ENCODE data around the gene EXOC6. TPM values are rescaled to one million over a fixed set of nuclear protein-coding genes. Genes with fewer than 3 reads are reported as not detected.

The EXOC6 gene
- total and polyA plus RNA-seq, 9 donors, result 6.2 to 12.8 (median 9.7) TPM

DNA sequence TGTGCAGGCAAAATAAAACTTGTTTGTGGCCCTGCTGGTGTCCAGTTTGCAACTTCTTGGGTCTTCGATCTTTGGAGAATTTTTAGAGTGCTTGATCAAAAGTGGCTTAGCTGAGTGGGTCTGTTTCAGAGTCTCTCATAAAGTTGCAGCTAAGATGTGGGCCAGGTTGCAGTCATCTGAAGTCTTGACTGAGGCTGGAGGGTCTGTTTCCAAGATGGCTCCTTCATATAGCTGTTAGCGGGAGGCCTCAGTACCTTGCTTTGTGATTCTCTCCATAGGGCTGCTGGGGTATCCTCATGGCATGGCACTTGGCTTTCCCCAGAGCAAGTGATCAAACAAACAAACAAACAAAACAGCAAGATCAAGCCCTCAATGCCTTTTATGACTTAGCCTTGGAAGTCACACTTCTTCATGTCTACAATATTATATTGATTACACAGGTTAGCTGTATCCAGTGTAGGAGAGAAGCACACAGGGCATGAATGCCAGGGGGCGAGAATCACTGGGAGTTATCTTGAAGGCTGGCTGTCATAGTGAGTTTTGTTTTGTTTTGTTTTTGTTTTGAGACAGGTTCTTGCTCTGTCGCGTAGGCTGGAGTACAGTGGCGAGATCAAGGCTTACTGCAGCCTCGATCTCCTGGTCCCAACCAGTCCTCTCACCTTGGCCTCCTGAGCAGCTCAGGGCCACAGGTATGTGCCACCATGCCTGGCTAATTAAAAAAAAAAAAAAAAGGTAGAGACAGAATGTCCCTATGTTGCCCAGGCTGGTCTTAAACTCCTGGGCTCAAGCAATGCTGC, 235.6 kb downstream of the EXOC6 start:
- Histone ChIP-seq H3K27me3 (no peaks in the 10 kb centered on the region), H3K27ac (no peak overlapping the region), H3K36me3 (no peaks in the 10 kb centered on the region), H3K9me3 (no peaks in the 10 kb centered on the region), H3K4me3 (no peak overlapping the region), H3K4me1 (ENCODE audit: insufficient read depth) (no peaks in the 10 kb centered on the region)
- 81 to 90% (median 83%) methylated on average over 7 of the region's 7 CpGs for WGBS, 3 donors
- intact Hi-C loops (cut with DNase I), result loop anchor here in 3 of 4 donors (5.0 to 10.0 kb wide), 3 partner anchors 201 to 271 kb away; no protein-coding TSS in a partner anchor
- DNase-seq, result no peak
- no peak for TF ChIP-seq EP300 (IDR thresholded peaks at IDR 0.05)
- TF ChIP-seq CTCF (IDR thresholded peaks at IDR 0.05), result no peak
- TF ChIP-seq POLR2A (IDR thresholded peaks at IDR 0.05), result no peak

GRCh38 chr10:93085272-93085859, 237.0 kb downstream of the EXOC6 start:
- no peak overlapping the region for H3K27ac ChIP-seq
- DNase-seq, result no peak
- H3K36me3 ChIP-seq, result no peaks in the 10 kb centered on the region
- 69 to 73% (median 72%) methylated on average over 4 of the region's 4 CpGs for WGBS, 3 donors
- intact Hi-C loops (cut with DNase I), result loop anchor here in 2 of 4 donors (10.0 kb wide), 2 partner anchors 199 to 269 kb away; no protein-coding TSS in a partner anchor
- H3K4me1 ChIP-seq (ENCODE audit: insufficient read depth), result no peaks in the 10 kb centered on the region
- H3K4me3 ChIP-seq, result no peak overlapping the region
- H3K27me3 ChIP-seq, result no peaks in the 10 kb centered on the region
- no peaks in the 10 kb centered on the region for H3K9me3 ChIP-seq
- TF ChIP-seq CTCF (IDR thresholded peaks at IDR 0.05) (no peak), POLR2A (IDR thresholded peaks at IDR 0.05) (no peak)

GRCh38 chr10:93086289-93086688, 238.0 kb downstream of the EXOC6 start:
- DNase-seq, result no peak
- H3K4me3 ChIP-seq, result no peak overlapping the region
- intact Hi-C loops (cut with DNase I), result loop anchor here in 2 of 4 donors (10.0 kb wide), 2 partner anchors 199 to 269 kb away; no protein-coding TSS in a partner anchor
- 93% methylated on average over 6 of the region's 6 CpGs for WGBS, 3 donors
- TF ChIP-seq CTCF (IDR thresholded peaks at IDR 0.05), result no peak
- no peak for TF ChIP-seq EP300 (IDR thresholded peaks at IDR 0.05)
- no peak for TF ChIP-seq POLR2A (IDR thresholded peaks at IDR 0.05)
- H3K9me3 ChIP-seq, result no peaks in the 10 kb centered on the region
- H3K27me3 ChIP-seq, result no peaks in the 10 kb centered on the region
- H3K27ac ChIP-seq, result no peak overlapping the region
- H3K36me3 ChIP-seq, result no peaks in the 10 kb centered on the region
- H3K4me1 ChIP-seq (ENCODE audit: insufficient read depth), result no peaks in the 10 kb centered on the region

- Histone ChIP-seq H3K4me3 (no peak overlapping the region), H3K36me3 (no peaks in the 10 kb centered on the region), H3K27me3 (no peaks in the 10 kb centered on the region), H3K27ac (no peak overlapping the region), H3K9me3 (no peaks in the 10 kb centered on the region), H3K4me1 (ENCODE audit: insufficient read depth) (no peaks in the 10 kb centered on the region)
- TF ChIP-seq CTCF (IDR thresholded peaks at IDR 0.05), result no peak
- TF ChIP-seq POLR2A (IDR thresholded peaks at IDR 0.05), result no peak
- TF ChIP-seq EP300 (IDR thresholded peaks at IDR 0.05), result no peak
- DNase-seq, result no peak
- WGBS, 3 donors, result 24 to 35% (median 27%) methylated on average over 3 of the region's 3 CpGs
- intact Hi-C loops (cut with DNase I), result loop anchor here in 2 of 4 donors (10.0 kb wide), 2 partner anchors 197 to 267 kb away; no protein-coding TSS in a partner anchor
These were observed 239.5 kb downstream of the EXOC6 start for GRCh38 chr10:93087846-93088245.
